Common myeloid progenitor, CD34-positive (primary cell): ENCODE results near the gene ARMH3.
"Not testable (repeated sequence)": the region's sequence is repeated elsewhere in the genome, so short reads cannot be mapped to it uniquely, and the experiment has no call there.

ENCODE experiments used
- CTCF ChIA-PET: fragments of 350-600 bp; sonication (Branson Sonifier 250); formaldehyde crosslinking; loops from one replicate; lab custom pipeline; 2021; ENCODE audit warnings: antibody characterized with exemption; lab: Charles Lee
- POLR2A ChIA-PET: fragments of 350-600 bp; sonication (Branson Sonifier 250); formaldehyde crosslinking; loops from one replicate; lab custom pipeline; 2021; ENCODE audit warnings: antibody characterized with exemption; lab: Charles Lee
- DNase-seq, 3 donors: peaks; one replicate each; pipeline versions ENCODE4 v3.0.0 to v3.0.0-alpha.2; 2013
- H3K27ac ChIP-seq, 2 experiments: 1 replicate in 1 of 2; 2 replicates in 1 of 2; pipeline ENCODE4 v1.7.0; 2013; ENCODE audit warnings: inconsistent platforms in 2 of 2, low read length in 2 of 2, mild to moderate bottlenecking in 2 of 2, low read depth in 1 of 2, moderate library complexity in 1 of 2; ENCODE audit not compliant: severe bottlenecking in 2 of 2, insufficient read depth in 1 of 2, poor library complexity in 1 of 2
- H3K27me3 ChIP-seq, 5 experiments: replicated peaks in 2 of 5; 1 replicate in 3 of 5; 2 replicates in 2 of 5; pipeline versions ENCODE4 v1.6.1 to v1.7.0; 2013; ENCODE audit warnings: low read length in 4 of 5, mild to moderate bottlenecking in 2 of 5, moderate library complexity in 2 of 5, inconsistent platforms in 1 of 5; ENCODE audit not compliant: insufficient read depth in 5 of 5, control insufficient read depth in 4 of 5
- H3K36me3 ChIP-seq, 4 experiments: 1 replicate in 2 of 4; 2 replicates in 2 of 4; pipeline versions ENCODE4 v1.6.1 to v1.7.0; 2013; ENCODE audit warnings: low read length in 3 of 4, control low read depth in 1 of 4, mild to moderate bottlenecking in 1 of 4; ENCODE audit not compliant: control insufficient read depth in 4 of 4, insufficient read depth in 4 of 4
- H3K4me1 ChIP-seq, 4 experiments: 1 replicate in 3 of 4; 2 replicates in 1 of 4; pipeline versions ENCODE4 v1.6.1 to v1.7.1; 2013; ENCODE audit warnings: low read length in 3 of 4, mild to moderate bottlenecking in 3 of 4, control low read depth in 1 of 4, inconsistent platforms in 1 of 4, moderate library complexity in 1 of 4; ENCODE audit not compliant: control insufficient read depth in 4 of 4, insufficient read depth in 4 of 4; ENCODE audit errors: control extremely low read depth in 1 of 4
- H3K4me3 ChIP-seq, 7 experiments: 1 replicate in 4 of 7; 2 replicates in 3 of 7; pipeline versions ENCODE4 v1.5.1 to v1.7.0; 2013; ENCODE audit warnings: mild to moderate bottlenecking in 7 of 7, low read length in 6 of 7, moderate library complexity in 6 of 7, inconsistent platforms in 2 of 7, low read depth in 2 of 7, control low read depth in 1 of 7; ENCODE audit not compliant: insufficient read depth in 4 of 7, control insufficient read depth in 1 of 7; ENCODE audit errors: extremely low read depth in 1 of 7
- H3K9me3 ChIP-seq, 5 experiments: 1 replicate in 4 of 5; 2 replicates in 1 of 5; pipeline versions ENCODE4 v1.6.1 to v1.7.1; 2013; ENCODE audit warnings: low read length in 4 of 5, mild to moderate bottlenecking in 2 of 5, inconsistent platforms in 1 of 5, low read depth in 1 of 5, moderate library complexity in 1 of 5; ENCODE audit not compliant: control insufficient read depth in 4 of 5, insufficient read depth in 2 of 5; ENCODE audit errors: control extremely low read depth in 1 of 5
- WGBS: methylation state at CpG from one replicate; pipeline ENCODE4 v1.1.5; 2013; ENCODE audit not compliant: insufficient coverage; 5-methylcytosine and 5-hydroxymethylcytosine counted together

Gene ARMH3

GRCh38 chr10:101993221-101993620 is 62.8 kb downstream of the ARMH3 start:
- H3K27me3 ChIP-seq = no peaks in the 10 kb centered on the region
- no peak for DNase-seq
- POLR2A ChIA-PET = no interaction called here
- no CpG with 5 or more reads among the region's 4 CpGs for WGBS
- H3K4me1 ChIP-seq = no peaks in the 10 kb centered on the region
- no peak overlapping the region for H3K27ac ChIP-seq
- CTCF ChIA-PET = interaction anchor here (1.5 to 2.4 kb wide), 2 partner anchors 17 to 106 kb away, joined by 4 to 8 read pairs; no protein-coding TSS in a partner anchor
- H3K4me3 ChIP-seq = no peak overlapping the region
- H3K36me3 ChIP-seq = peaks cover 13 to 68% (median 40%) of the 10 kb centered on the region in 4 experiments
- H3K9me3 ChIP-seq = no peaks in the 10 kb centered on the region

- CTCF ChIA-PET = interaction anchor here (1.0 kb wide), 1 partner anchor 16 kb away, joined by 3 read pairs; no protein-coding TSS in a partner anchor
- Histone ChIP-seq H3K27me3 (no peaks in the 10 kb centered on the region), H3K4me1 (peaks cover 0 to 22% (median 12%) of the 10 kb centered on the region in 4 experiments), H3K27ac (peak overlapping the region in 1 of 2 experiments; percentile 73), H3K9me3 (no peaks in the 10 kb centered on the region), H3K36me3 (peaks cover 5 to 54% (median 35%) of the 10 kb centered on the region in 4 experiments), H3K4me3 (peak overlapping the region in 1 of 7 experiments; percentile 48)
- WGBS = 57% methylated on average over 2 of the region's 3 CpGs
- POLR2A ChIA-PET = no interaction called here
- no peak for DNase-seq
Observed at GRCh38 chr10:101987136-101987535, 68.8 kb downstream of the ARMH3 start.

- ChIA-PET POLR2A (interaction anchor here (0.5 kb wide), 1 partner anchor 21 kb away, joined by 3 read pairs; no protein-coding TSS in a partner anchor), CTCF (interaction anchor here (1.0 kb wide), 1 partner anchor 16 kb away, joined by 3 read pairs; no protein-coding TSS in a partner anchor)
- H3K27ac ChIP-seq = peak overlapping the region; percentile 36 to 73
- peak overlapping the region in 6 of 7 experiments; percentile 1 to 62 (median 36) for H3K4me3 ChIP-seq
- no peaks in the 10 kb centered on the region for H3K27me3 ChIP-seq
- peak; percentile 57 to 77 (median 72) for DNase-seq
- WGBS = 42% methylated on average over 3 of the region's 3 CpGs
- peaks cover 5 to 49% (median 33%) of the 10 kb centered on the region in 4 experiments for H3K36me3 ChIP-seq
- H3K4me1 ChIP-seq = peaks cover 0 to 22% (median 12%) of the 10 kb centered on the region in 4 experiments
- H3K9me3 ChIP-seq = no peaks in the 10 kb centered on the region
Observed at GRCh38 chr10:101986624-101986971, 69.4 kb downstream of the ARMH3 start.

- H3K4me1 ChIP-seq, H3K9me3 ChIP-seq, H3K27ac ChIP-seq, POLR2A ChIA-PET, H3K4me3 ChIP-seq, H3K27me3 ChIP-seq, DNase-seq: not testable (repeated sequence)
- 100% methylated on average over 1 of the region's 2 CpGs for WGBS
- CTCF ChIA-PET = interaction anchor here (1.4 kb wide), 1 partner anchor 7 kb away, joined by 6 read pairs; no protein-coding TSS in a partner anchor
- peaks cover 0 to 18% (median 9%) of the 10 kb centered on the region in 4 experiments for H3K36me3 ChIP-seq
Observed at GRCh38 chr10:101980677-101981076, 75.3 kb downstream of the ARMH3 start.

GRCh38 chr10:101974091-101974971 is 81.6 kb downstream of the ARMH3 start:
- ChIA-PET POLR2A (no interaction called here), CTCF (interaction anchor here (1.1 kb wide), 1 partner anchor 7 kb away, joined by 6 read pairs; no protein-coding TSS in a partner anchor)
- 0% methylated on average over 1 of the region's 6 CpGs for WGBS
- Histone ChIP-seq H3K27ac (peak overlapping the region in 1 of 2 experiments; percentile 68), H3K9me3 (no peaks in the 10 kb centered on the region), H3K36me3 (peaks cover 6 to 38% (median 19%) of the 10 kb centered on the region in 4 experiments), H3K27me3 (no peaks in the 10 kb centered on the region), H3K4me3 (peak overlapping the region in 4 of 7 experiments; percentile 32 to 40 (median 39)), H3K4me1 (peaks cover 2 to 31% (median 15%) of the 10 kb centered on the region in 4 experiments)
- DNase-seq = peak in 1 of 3 donors; percentile 15

GRCh38 chr10:101972761-101973160 is 83.2 kb downstream of the ARMH3 start:
- ChIA-PET POLR2A (no interaction called here), CTCF (interaction anchor here (1.1 kb wide), 1 partner anchor 8 kb away, joined by 6 read pairs; no protein-coding TSS in a partner anchor)
- Histone ChIP-seq H3K27ac (no peak overlapping the region), H3K4me1 (peaks cover 2 to 39% (median 18%) of the 10 kb centered on the region in 4 experiments), H3K36me3 (peaks cover 6 to 45% (median 22%) of the 10 kb centered on the region in 4 experiments), H3K4me3 (no peak overlapping the region), H3K9me3 (no peaks in the 10 kb centered on the region), H3K27me3 (no peaks in the 10 kb centered on the region)
- WGBS = 82% methylated on average over 5 of the region's 9 CpGs
- no peak for DNase-seq
